ENCODE results near the gene ANO1.

The ANO1 gene

GRCh38 chr11:70175236-70175698 is 97.2 kb downstream of the ANO1 start:
- H3K27ac ChIP-seq = no peak overlapping the region

GRCh38 chr11:70176940-70177689 is 99.0 kb downstream of the ANO1 start:
- Histone ChIP-seq H3K27ac (no peak overlapping the region), H2AFZ (no peak overlapping the region), H3K79me2 (no peaks in the 10 kb centered on the region), H3K9ac (no peak overlapping the region), H3K4me3 (ENCODE audit: low read depth, low read length) (no peak overlapping the region), H3K27me3 (ENCODE audit: control insufficient read depth, insufficient read depth, low read length) (no peaks in the 10 kb centered on the region), H3K36me3 (ENCODE audit: control insufficient read depth, insufficient read depth, low read length) (no peaks in the 10 kb centered on the region), H3K9me3 (ENCODE audit: control insufficient read depth, low read length) (no peaks in the 10 kb centered on the region), H3K4me2 (ENCODE audit: low read length) (no peak overlapping the region), H3K4me1 (peaks cover 2% of the 10 kb centered on the region)
- no peak for TF ChIP-seq CTCF (IDR thresholded peaks at IDR 0.05)

More at GRCh38 chr11:70175236-70175698, 97.2 kb downstream of the ANO1 start:
- Histone ChIP-seq H3K4me2 (ENCODE audit: low read length) (no peak overlapping the region), H3K9ac (no peak overlapping the region), H2AFZ (no peak overlapping the region), H3K27me3 (ENCODE audit: control insufficient read depth, insufficient read depth, low read length) (no peaks in the 10 kb centered on the region), H3K9me3 (ENCODE audit: control insufficient read depth, low read length) (no peaks in the 10 kb centered on the region), H3K79me2 (no peaks in the 10 kb centered on the region), H3K36me3 (ENCODE audit: control insufficient read depth, insufficient read depth, low read length) (no peaks in the 10 kb centered on the region), H3K4me3 (ENCODE audit: low read depth, low read length) (no peak overlapping the region), H3K4me1 (peaks cover 2% of the 10 kb centered on the region)
- TF ChIP-seq CTCF (IDR thresholded peaks at IDR 0.05) = no peak

DNA sequence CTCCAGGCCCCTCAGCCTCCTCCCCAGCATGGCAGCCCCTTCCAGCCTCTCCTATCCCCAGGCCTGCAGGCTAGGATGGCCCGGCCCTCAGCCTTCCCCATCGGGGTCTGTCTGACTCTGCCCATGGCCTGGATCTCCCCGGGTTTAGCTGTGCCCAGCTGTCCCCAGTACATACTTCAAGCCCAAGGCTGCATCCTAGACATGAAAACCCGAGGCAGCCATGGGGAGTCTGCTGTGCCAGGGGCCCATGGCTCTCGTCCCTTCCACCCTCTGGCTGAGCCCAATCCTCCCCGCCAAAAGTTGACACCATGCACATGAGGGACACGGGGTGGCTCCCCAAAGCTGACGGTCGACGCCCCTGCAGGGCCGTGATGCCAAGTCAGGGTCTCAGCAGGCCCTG is 102.8 kb downstream of the ANO1 start:
- TF ChIP-seq CTCF (IDR thresholded peaks at IDR 0.05) = no peak
- no peaks in the 10 kb centered on the region for H3K27me3 ChIP-seq (ENCODE audit: control insufficient read depth, insufficient read depth, low read length)
- H2AFZ ChIP-seq = no peak overlapping the region
- H3K4me2 ChIP-seq (ENCODE audit: low read length) = no peak overlapping the region
- no peak overlapping the region for H3K9ac ChIP-seq
- no peak overlapping the region for H3K4me3 ChIP-seq (ENCODE audit: low read depth, low read length)
- no peaks in the 10 kb centered on the region for H3K36me3 ChIP-seq (ENCODE audit: control insufficient read depth, insufficient read depth, low read length)
- H3K27ac ChIP-seq = no peak overlapping the region
- H3K79me2 ChIP-seq = no peaks in the 10 kb centered on the region
- H3K9me3 ChIP-seq (ENCODE audit: control insufficient read depth, low read length) = no peaks in the 10 kb centered on the region
- H3K4me1 ChIP-seq = peaks cover 4% of the 10 kb centered on the region

GRCh38 chr11:70182266-70182665 is 104.1 kb downstream of the ANO1 start:
- H3K4me2 ChIP-seq (ENCODE audit: low read length) = no peak overlapping the region
- H3K4me1 ChIP-seq = peaks cover 4% of the 10 kb centered on the region
- no peaks in the 10 kb centered on the region for H3K27me3 ChIP-seq (ENCODE audit: control insufficient read depth, insufficient read depth, low read length)
- H3K4me3 ChIP-seq (ENCODE audit: low read depth, low read length) = no peak overlapping the region
- no peaks in the 10 kb centered on the region for H3K79me2 ChIP-seq
- H3K27ac ChIP-seq = no peak overlapping the region
- no peaks in the 10 kb centered on the region for H3K36me3 ChIP-seq (ENCODE audit: control insufficient read depth, insufficient read depth, low read length)
- no peak overlapping the region for H2AFZ ChIP-seq
- no peaks in the 10 kb centered on the region for H3K9me3 ChIP-seq (ENCODE audit: control insufficient read depth, low read length)
- no peak for TF ChIP-seq CTCF (IDR thresholded peaks at IDR 0.05)
- no peak overlapping the region for H3K9ac ChIP-seq

DNA sequence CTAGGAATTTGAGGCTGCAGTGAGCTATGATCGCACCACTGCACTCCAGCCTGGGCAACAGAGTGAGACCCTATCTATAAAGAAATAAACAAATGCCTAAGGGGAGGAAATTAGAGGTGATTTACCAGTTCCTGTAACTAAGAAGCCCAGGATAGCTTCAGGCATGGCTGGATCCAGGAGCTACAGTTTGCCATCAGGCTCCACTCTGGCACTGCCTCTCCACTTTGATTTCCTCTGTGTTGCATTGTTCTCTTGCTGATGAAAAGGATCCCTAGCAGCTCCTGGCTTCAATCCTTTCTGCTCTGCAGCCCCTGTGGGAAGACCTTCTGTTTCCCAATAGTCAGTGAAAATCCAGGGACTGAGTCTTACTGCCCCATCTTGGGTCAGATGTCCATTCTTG is 104.9 kb downstream of the ANO1 start:
- no peaks in the 10 kb centered on the region for H3K9me3 ChIP-seq (ENCODE audit: control insufficient read depth, low read length)
- H3K4me1 ChIP-seq = peaks cover 4% of the 10 kb centered on the region
- H2AFZ ChIP-seq = no peak overlapping the region
- TF ChIP-seq CTCF (IDR thresholded peaks at IDR 0.05) = no peak
- H3K9ac ChIP-seq = no peak overlapping the region
- no peak overlapping the region for H3K4me3 ChIP-seq (ENCODE audit: low read depth, low read length)
- no peak overlapping the region for H3K4me2 ChIP-seq (ENCODE audit: low read length)
- no peaks in the 10 kb centered on the region for H3K79me2 ChIP-seq
- no peaks in the 10 kb centered on the region for H3K36me3 ChIP-seq (ENCODE audit: control insufficient read depth, insufficient read depth, low read length)
- H3K27ac ChIP-seq = peak overlapping the region; percentile 17
- H3K27me3 ChIP-seq (ENCODE audit: control insufficient read depth, insufficient read depth, low read length) = no peaks in the 10 kb centered on the region

All from parathyroid adenoma (tissue), 2 donors.